SIG-M5 (cell line): ENCODE results near the gene SH3D19.
"Not testable (repeated sequence)": the region's sequence is repeated elsewhere in the genome, so short reads cannot be mapped to it uniquely, and the experiment has no call there.

Experiments used
- DNase-seq: peaks from one replicate; lab custom pipeline; 2025; lab: John Stamatoyannopoulos, UW

Gene SH3D19

GRCh38 chr4:151267822-151268535, 57.4 kb downstream of the SH3D19 start:
- DNase-seq: no peak

DNA sequence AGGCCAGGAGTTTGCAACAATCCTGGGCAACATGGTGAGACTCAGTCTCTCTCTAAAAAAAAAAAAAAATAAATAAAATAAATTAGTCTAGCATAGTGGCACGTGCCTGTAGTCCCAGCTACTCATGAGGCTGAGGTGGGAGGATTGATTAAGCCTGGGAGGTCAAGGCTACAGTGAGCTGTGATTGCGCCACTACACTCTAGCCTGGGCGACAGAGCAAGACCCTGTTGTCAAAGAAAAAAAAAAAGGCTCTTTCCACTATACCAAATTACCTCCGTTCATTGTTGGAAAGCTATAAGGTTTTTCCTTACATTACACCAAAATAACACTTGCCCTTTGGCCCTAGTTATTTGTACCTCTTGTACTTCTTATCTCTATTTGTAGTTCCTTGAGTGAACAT, 58.3 kb downstream of the SH3D19 start:
- DNase-seq: no peak

DNA sequence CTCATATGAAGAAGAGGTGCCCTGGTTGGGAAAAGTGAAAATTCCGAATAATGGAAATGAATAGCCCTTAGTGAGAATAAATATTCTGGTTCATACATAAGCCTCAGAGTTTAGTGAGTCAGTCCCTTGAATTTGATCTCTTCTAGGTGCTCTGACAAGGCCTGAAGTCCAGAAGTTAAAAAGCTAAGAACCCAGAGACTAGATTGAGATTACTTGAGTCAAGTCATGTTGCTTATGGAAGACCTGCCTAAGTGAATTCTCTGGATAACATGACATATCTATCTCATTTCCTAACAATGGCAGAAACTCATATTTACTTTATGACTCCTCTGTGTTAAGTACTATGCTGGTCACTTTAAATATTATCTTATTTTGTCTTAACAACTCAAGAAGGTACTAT, 58.9 kb downstream of the SH3D19 start:
- no peak for DNase-seq

DNA sequence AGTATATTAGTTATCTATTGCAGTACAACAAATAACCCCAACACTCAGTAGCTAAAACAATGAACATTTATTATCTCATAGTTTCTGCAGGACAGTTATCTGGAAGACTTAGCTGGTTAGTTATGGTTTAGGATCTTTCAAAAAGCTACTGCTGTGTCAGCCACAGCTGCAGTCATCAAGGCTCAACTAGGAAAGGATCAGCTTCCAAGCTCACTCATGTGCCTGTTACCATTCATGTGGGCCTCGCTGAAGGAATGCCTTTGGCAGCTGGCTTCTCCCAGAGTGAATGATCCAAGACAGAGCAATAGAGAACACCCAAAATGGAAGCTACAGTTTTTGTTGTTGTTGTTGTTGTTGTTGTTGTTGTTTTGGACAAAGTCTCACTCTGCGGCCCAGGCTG, 62.0 kb downstream of the SH3D19 start:
- DNase-seq: no peak

- no peak for DNase-seq
Observed at GRCh38 chr4:151260526-151260925, 64.9 kb downstream of the SH3D19 start.

GRCh38 chr4:151259752-151260151, 65.7 kb downstream of the SH3D19 start:
- no peak for DNase-seq

DNA sequence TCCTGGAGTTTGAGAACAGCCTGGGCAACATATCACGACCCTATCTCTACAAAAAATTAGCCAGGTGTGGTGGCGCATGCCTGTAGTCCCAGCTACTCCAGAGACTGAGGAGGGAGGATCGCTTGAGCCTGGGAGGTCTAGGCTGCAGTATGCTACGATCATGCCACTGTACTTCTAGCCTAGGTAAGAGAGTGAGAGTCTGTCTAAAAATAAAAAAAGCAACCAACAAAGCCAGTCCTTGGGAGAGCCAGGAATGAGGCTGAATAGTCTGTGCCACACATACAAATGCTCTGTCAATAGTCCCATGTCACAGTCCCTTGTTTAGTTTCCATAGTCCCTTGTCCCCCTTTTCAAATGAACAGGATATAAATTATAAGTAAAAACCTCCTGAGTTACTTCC, 67.7 kb downstream of the SH3D19 start:
- no peak for DNase-seq

DNA sequence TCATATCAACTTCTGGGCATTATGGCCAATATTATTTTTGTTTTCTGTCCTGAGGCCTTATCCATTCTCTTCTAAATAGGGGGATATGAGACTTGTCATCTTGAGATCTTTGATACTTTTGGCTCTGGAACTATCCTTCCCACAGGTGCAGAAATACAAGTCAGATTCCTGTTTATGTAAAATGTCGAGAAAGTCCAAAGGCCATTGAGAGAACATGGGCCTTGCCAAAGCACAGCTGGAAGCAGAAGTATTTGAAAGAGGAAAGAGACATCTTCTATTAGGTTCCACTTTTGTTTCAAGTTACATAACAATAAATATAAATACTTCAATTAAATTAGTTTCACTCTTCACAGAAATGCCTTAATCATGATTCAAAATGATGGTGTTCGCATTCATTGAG, 69.3 kb downstream of the SH3D19 start:
- no peak for DNase-seq

DNA sequence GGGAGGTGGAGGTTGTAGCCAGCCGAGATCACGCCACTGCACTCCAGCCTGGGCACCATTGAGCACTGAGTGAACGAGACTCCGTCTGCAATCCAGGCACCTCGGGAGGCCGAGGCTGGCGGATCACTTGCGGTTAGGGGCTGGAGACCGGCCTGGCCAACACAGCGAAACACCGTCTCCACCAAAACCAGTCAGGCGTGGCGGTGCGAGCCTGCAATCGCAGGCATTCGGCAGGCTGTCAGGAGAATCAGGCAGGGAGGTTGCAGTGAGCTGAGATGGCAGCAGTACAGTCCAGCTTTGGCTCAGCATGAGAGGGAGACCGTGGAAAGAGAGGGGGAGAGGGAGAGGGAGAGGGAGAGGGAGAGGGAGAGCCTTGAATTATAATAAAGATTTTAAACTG, 69.7 kb downstream of the SH3D19 start:
- not testable (repeated sequence) for DNase-seq

DNA sequence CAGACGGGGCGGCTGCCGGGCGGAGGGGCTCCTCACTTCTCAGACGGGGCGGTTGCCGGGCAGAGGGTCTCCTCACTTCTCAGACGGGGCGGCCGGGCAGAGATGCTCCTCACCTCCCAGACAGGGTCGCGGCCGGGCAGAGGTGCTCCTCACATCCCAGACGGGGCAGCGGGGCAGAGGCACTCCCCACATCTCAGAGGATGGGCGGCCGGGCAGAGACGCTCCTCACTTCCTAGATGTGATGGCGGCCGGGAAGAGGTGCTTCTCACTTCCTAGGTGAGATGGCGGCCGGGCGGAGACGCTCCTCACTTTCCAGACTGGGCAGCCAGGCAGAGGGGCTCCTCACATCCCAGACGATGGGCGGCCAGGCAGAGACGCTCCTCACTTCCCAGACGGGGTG, 70.2 kb downstream of the SH3D19 start:
- not testable (repeated sequence) for DNase-seq

GRCh38 chr4:151251603-151252304, 73.7 kb downstream of the SH3D19 start:
- DNase-seq: no peak

- DNase-seq: no peak
Observed at GRCh38 chr4:151250706-151251105, 74.7 kb downstream of the SH3D19 start.

DNA sequence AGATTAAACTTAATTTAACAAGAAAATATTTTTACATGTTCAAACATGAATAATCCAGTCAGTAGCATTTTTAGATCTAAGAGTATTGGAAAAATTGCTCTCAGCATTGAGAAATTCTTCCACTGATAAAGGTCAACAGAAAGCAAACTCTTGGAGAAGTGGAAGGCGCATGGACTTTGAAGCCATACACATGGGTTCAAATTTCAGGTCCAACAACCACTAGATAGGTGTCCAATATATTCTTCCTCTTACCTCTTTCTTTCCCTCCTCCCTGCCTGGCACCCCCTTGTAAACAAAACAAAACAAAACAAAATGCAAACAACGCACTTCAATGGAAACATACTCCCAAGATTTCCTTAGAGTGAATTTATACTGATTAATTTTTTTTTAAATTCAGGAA, 76.9 kb downstream of the SH3D19 start:
- DNase-seq: no peak

- DNase-seq: no peak
Observed at GRCh38 chr4:151247395-151247794, 78.0 kb downstream of the SH3D19 start.

- no peak for DNase-seq
Observed at GRCh38 chr4:151246742-151247141, 78.7 kb downstream of the SH3D19 start.

- no peak for DNase-seq
Observed at GRCh38 chr4:151242305-151242704, 83.1 kb downstream of the SH3D19 start.

DNA sequence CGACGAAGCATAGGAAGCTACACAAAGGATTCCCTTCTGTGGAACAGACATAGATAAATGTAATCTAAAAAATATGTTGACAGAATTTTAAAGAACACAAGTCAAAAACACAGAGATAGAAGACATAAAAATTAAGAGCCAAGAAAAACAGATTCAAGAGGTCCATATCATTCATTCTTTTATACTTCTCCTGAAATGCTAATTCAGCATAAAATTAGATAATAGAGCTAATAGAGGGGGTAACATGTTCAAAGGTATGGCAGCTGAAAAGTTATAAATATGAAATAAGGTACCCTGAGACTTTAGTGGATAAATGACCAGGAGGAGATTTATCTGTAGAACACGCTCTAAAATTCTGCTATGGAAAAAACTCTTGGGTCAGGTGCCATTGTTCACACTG, 85.8 kb downstream of the SH3D19 start:
- no peak for DNase-seq

- no peak for DNase-seq
Observed at GRCh38 chr4:151238477-151238876, 86.9 kb downstream of the SH3D19 start.

GRCh38 chr4:151236036-151236435, 89.4 kb downstream of the SH3D19 start:
- no peak for DNase-seq

- not testable (repeated sequence) for DNase-seq
Observed at GRCh38 chr4:151235373-151235772, 90.0 kb downstream of the SH3D19 start.

- no peak for DNase-seq
Observed at GRCh38 chr4:151233600-151233999, 91.8 kb downstream of the SH3D19 start.

DNA sequence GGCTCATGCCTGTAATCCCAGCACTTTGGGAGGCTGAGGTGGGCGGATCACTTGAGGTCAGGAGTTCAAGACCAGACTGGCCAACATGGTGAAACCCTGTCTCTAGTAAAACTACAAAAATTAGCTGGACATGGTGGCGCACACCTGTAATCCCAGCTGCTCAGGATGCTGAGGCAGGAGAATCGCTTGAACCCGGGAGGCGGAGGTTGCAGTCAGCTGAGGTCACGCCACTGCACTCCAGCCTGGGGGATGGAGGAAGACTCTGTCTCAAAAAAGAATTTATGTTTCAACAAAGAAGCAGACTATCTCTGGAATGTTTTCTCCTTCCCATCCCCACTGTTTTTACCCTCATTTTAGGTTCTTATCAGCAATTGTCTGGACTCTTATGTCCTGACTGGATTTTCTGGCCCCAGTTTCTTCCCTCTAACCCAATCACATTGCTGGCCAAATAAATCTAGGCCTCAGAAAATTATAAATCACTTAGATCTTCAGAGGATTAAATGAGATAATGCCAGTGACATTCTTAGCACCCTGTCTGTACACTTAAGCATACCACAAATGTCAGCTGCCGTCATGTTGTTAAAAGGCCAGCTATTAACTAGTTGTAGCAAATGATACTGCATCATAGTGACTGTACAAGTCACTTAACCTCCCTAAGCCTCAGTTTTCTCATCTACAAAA, 93.3 kb downstream of the SH3D19 start:
- no peak for DNase-seq
